ENCODE data around the gene CYTH3.
"Not testable (repeated sequence)": the region's sequence is repeated elsewhere in the genome, so short reads cannot be mapped to it uniquely, and the experiment has no call there.

CYTH3 gene

GRCh38 chr7:6164491-6164890 lies 107.9 kb downstream of the CYTH3 start:
- DNase-seq, result no peak

- no peak for DNase-seq
These were observed 108.4 kb downstream of the CYTH3 start for GRCh38 chr7:6164010-6164409.

GRCh38 chr7:6163402-6163801 lies 109.0 kb downstream of the CYTH3 start:
- no peak for DNase-seq

- no peak for DNase-seq
These were observed 109.6 kb downstream of the CYTH3 start for GRCh38 chr7:6162650-6163366.

GRCh38 chr7:6162331-6162620 lies 110.1 kb downstream of the CYTH3 start:
- no peak for DNase-seq

- no peak for DNase-seq
These were observed 110.7 kb downstream of the CYTH3 start for GRCh38 chr7:6161463-6162330.

DNA sequence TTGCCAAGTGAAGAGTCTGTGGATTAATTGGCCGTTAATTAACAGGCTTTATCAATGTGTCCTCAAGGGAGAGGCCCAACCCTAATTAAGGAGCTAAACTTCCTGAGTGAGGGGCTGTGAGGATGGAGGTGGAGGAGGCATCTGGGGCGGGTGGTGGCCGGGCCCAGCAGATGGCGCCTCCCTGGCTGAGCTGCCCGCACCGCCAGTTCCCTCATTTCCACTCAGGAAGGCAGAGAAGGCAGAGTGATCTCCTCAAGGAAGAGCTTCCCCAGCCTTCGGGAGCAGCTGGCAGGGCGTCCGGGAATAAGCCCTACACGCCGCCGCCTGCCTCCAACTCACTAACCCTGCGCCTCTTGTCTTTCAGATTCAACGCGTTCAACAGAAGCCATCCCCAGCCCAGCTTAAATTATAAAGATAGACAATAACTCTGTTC lies 112.2 kb downstream of the CYTH3 start:
- DNase-seq, result peak; percentile 74

- DNase-seq, result no peak
These were observed 112.8 kb downstream of the CYTH3 start for GRCh38 chr7:6159524-6160031.

DNA sequence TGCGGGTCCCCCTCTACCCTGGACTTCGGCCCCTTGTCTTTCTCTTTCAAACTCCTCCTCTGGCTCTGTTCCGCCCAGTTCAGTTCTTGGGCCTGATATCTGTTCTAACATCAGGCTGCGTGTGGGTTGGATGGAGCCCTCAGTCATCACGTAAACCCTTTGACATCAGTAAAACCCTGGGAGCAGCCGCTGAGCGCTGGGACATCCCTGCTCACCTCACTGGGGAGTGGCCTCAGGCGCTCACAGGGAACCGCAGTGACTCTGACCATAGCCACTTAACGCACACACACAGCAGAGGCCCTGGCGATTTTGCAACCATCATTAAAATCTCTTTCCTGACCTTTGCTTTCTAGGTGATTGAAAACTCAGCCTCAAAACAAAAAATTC lies 113.3 kb downstream of the CYTH3 start:
- DNase-seq, result no peak

DNA sequence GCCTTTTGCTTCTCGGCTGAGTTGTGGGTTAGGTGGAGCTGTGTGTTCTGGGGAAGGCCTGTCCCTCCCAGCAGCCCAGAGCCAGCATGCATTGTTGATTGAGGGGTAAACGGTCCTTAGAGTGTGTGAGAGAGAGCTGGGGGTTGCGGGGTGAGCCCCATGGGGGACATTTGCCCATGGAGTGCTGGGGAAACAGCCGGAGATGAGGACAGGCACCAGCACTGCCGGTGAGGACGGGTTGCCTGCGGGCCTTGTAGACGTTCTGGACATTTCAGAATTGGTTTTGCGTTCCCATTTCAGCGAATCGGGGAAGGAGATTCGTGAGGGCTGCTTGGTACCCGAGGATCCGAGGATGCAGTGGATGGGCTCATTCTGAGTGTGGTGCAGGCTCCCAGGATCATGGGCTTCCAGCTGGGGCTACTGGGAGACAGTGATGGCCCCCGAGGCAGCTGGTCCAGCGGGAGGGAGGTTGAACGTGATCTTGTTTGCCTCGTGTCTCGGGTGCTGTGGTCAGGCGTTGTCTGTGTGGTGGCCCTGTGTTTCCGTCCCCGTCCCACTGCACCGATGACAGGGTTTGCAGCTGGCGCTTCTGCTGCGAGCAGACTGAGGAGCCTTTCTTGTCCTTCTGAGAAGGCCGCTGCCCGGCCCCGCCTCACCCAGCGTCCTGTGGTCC lies 113.9 kb downstream of the CYTH3 start:
- DNase-seq, result no peak

DNA sequence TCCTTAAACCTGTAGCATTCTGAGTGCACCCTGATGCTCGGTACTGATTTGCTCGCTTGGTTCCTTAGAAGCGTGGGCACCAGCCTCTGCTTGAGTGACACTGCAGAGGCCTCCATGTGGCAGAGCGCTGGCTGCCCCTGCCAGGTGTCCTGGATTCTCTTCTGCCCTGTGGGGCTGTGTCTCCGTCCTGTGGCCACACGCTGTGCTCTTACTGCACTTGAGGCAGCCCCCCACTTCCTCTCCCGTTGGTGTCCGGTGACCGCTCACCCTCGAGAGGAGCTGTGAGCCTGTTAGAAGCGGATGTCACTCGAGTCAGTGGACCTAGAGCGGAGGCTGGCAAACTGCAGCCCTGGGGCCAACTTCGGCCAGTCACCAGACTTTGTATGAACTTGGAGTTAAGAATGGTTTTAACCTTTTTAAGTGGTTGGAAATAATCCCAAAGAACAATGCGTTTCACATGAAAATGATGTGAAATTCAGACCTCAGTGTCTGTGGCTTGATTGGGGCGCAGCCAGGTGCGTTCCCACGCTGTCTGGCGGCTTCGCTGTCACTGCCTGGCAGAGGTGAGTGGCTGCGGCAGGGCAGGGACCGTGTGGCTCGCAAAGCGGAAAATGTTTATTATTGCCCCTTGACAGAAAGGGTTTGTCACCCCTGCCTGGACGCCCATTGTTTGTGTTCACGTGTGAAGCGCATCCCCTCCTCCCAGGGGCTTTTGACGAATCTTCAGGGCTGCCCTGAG lies 114.6 kb downstream of the CYTH3 start:
- no peak for DNase-seq

DNA sequence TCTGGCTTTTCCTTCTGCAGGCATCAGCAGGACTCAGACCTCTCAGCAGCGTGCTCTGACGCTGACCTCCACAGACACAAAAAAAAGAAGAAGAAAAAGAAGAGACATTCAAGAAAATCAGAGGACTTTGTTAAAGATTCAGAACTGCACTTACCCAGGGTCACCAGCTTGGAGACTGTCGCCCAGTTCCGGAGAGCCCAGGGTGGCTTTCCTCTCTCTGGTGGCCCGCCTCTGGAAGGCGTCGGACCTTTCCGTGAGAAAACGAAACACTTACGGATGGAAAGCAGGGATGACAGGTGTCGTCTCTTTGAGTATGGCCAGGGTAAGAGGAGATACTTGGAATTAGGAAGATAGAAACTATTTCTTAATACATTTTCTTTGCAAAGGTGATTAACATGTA lies 115.7 kb downstream of the CYTH3 start:
- no peak for DNase-seq

DNA sequence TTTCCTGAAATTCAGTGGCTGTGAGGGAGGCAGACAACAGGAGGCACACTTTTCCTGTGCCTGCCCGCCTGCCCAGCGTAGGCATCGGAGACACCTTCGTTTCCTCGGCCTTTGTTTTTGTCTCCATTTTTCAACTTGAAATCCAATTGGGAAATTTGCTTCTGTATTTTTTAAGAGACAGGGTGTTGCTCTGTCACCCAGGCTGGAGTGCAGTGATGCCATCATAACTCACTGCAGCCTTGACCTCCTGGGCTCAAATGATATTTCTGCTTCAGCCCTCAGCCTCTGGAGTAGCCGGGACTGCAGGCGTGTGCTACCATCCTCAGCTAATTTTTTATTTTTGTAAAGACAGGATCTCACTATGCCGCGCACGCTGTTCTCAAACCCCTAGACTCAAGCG lies 116.8 kb downstream of the CYTH3 start:
- DNase-seq, result no peak

DNA sequence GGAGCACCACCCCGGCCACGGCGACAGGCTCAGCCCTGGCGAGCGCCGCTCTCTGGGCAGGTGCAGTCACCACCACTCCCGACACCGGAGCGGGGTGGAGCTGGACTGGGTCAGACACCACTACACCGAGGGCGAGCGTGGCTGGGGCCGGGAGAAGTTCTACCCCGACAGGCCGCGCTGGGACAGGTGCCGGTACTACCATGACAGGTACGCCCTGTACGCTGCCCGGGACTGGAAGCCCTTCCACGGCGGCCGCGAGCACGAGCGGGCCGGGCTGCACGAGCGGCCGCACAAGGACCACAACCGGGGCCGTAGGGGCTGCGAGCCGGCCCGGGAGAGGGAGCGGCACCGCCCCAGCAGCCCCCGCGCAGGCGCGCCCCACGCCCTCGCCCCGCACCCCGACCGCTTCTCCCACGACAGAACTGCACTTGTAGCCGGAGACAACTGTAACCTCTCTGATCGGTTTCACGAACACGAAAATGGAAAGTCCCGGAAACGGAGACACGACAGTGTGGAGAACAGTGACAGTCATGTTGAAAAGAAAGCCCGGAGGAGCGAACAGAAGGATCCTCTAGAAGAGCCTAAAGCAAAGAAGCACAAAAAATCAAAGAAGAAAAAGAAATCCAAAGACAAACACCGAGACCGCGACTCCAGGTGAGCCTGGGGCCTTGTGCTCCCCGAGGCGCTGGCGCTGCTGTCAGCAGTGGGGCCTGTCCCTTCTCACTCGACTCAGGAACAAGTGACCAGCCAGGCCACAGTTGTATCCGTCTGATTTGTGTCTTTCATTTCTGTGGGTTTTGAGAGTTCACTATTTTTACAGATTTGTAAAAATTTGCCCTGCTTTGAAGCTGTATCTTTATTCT lies 117.7 kb downstream of the CYTH3 start:
- DNase-seq, result no peak

GRCh38 chr7:6153646-6154541 lies 118.5 kb downstream of the CYTH3 start:
- no peak for DNase-seq

- no peak for DNase-seq
These were observed 120.3 kb downstream of the CYTH3 start for GRCh38 chr7:6151994-6152735.

DNA sequence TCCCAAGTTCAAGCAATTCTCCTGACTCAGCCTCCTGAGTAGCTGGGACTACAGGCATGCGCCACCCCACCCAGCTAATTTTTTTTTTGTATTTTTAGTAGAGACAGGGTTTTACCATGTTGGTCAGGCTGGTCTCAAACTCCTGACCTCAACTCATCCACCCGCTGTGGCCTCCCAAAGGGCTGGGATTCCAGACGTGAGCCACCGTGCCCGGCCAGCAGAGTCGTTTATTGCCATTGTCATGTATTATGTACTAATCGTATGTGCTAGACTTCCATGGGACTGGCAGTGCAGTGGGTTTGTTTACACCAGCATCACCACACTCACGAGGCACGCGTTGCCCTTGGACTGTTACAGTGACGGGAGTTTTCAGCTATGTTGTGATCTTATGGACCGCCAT lies 120.9 kb downstream of the CYTH3 start:
- not testable (repeated sequence) for DNase-seq

DNA sequence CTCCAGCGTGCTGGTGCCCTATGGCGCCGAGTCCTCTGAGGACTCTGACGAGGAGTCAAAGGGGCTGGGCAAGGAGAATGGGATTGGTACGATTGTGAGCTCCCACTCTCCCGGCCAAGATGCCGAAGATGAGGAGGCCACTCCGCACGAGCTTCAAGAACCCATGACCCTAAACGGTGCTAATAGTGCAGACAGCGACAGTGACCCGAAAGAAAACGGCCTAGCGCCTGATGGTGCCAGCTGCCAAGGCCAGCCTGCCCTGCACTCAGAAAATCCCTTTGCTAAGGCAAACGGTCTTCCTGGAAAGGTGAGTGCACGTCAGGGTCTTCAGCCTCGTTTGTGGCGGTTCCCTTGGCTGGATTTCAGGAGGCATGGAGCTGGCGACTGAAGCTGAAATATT lies 122.4 kb downstream of the CYTH3 start:
- DNase-seq, result no peak

DNA sequence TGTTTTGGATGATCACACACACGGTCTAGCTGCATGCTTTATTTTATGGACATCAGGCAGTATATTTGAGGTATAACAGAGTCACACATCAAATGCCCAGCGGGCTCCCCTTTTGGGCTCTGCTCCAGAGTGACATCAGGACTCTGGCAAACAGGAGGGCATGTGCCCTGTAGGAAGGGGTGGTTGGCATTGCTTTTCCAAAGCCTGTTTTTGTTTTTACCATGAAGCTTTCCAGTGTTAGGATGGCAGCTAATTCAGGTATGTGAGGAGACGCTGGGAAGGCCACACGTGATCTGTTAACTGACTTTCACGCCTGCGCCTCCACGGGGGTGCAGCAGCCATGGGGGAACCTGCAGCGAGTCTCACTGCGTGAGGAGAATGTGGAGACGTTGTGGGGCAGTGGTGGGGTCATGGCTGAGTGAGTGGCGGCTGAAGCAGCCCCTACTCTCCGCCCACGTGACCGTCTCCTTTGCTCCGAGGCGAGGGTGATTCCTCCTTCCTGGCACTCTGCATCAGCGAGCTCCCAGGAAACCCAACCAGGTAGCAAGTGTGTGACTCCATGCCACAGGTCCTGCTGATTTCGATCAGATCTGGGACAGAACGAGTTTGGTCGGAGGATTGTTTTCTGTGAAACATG lies 123.6 kb downstream of the CYTH3 start:
- DNase-seq, result no peak

DNA sequence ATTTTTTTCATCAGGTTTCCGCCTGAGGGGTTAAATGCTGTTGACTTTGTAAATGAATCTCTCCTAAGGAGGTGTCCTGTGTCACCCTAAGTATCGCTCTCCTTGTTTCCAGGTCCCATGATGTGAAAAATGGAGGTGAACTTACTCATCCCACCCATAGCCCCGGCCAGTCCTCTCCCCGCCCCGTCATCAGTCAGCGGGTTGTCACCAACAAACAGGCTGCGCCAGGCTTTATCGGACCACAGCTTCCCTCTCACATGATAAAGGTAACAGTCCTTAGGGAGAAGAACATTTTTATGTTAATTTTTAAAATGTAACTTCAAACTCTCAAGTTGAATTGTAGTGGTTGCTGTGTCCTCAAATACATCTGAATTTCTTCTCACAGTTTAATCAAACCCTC lies 124.8 kb downstream of the CYTH3 start:
- DNase-seq, result no peak
